Uterus (tissue), 4 donors: ENCODE results near the gene PEG3. TPM values are rescaled to one million over a fixed set of nuclear protein-coding genes. Genes with fewer than 3 reads are reported as not detected.

ENCODE experiments used
- DNase-seq, 2 donors: peaks; one replicate each; pipeline ENCODE4 v3.0.0-alpha.2; 2019 to 2020
- H3K27ac ChIP-seq, 2 donors: fragments of 200-600 bp; sonication (generic); 1 replicate in 1 of 2; 2 replicates in 1 of 2; pipeline ENCODE4 v1.5.1; 2016 to 2018
- H3K27me3 ChIP-seq, 2 donors: fragments of 200-600 bp; sonication (generic); one replicate each; pipeline ENCODE4 v1.5.1; 2018 to 2019; ENCODE audit warnings: control low read depth in 1 of 2
- H3K36me3 ChIP-seq, 2 donors: fragments of 200-600 bp; sonication (generic); one replicate each; pipeline ENCODE4 v1.5.1; 2019; ENCODE audit warnings: control low read depth in 1 of 2
- H3K4me1 ChIP-seq, 2 donors: fragments of 200-600 bp; sonication (generic); one replicate each; pipeline ENCODE4 v1.5.1; 2018 to 2019; ENCODE audit warnings: control low read depth in 1 of 2
- H3K4me3 ChIP-seq, 2 donors: fragments of 200-600 bp; sonication (generic); 1 replicate in 1 of 2; 2 replicates in 1 of 2; pipeline ENCODE4 v1.5.1; 2018 to 2019; ENCODE audit warnings: mild to moderate bottlenecking in 1 of 2
- H3K9me3 ChIP-seq, 2 donors: fragments of 200-600 bp; sonication (generic); one replicate each; pipeline ENCODE4 v1.5.1; 2019; ENCODE audit warnings: control low read depth in 1 of 2
- POLR2A ChIP-seq, 2 donors: fragments of 450-650 bp; IDR thresholded peaks; one replicate each; pipeline ENCODE4 v1.6.1; 2016; ENCODE audit warnings: antibody characterized with exemption in 2 of 2, mild to moderate bottlenecking in 1 of 2, moderate library complexity in 1 of 2
- intact Hi-C: fragments of 100-400 bp; cut with DNase I; formaldehyde crosslinking; loops from one replicate; pipeline ENCODE4 v1.15.1; 2023; ENCODE audit warnings: low total_unique reads
- total RNA-seq, 4 donors: library from RNA; depleted of rRNA in 3 of 4; stranded (reverse); fragments of >200 nt in 3 of 4; gene quantifications; one replicate each; pipeline versions ENCODE4 v1.1.0 to v1.2.4, GENCODE V29; 2014 to 2023
- TF ChIP-seq, protein P1 (sequence below), 4 experiments: fragments of 200-600 bp in 2 of 4; fragments of 450-650 bp in 2 of 4; sonication (generic) in 2 of 4; IDR thresholded peaks; one replicate each; pipeline ENCODE4 v1.5.1; 2016 to 2019; ENCODE audit warnings: antibody characterized with exemption in 4 of 4, mild to moderate bottlenecking in 2 of 4, moderate library complexity in 1 of 4
- donor health status: DM: yes; HTN: yes; CAD: no.

The PEG3 gene
- total RNA-seq, 4 donors from 2014 or later, result 10.0 to 301 (median 42.1) TPM

DNA sequence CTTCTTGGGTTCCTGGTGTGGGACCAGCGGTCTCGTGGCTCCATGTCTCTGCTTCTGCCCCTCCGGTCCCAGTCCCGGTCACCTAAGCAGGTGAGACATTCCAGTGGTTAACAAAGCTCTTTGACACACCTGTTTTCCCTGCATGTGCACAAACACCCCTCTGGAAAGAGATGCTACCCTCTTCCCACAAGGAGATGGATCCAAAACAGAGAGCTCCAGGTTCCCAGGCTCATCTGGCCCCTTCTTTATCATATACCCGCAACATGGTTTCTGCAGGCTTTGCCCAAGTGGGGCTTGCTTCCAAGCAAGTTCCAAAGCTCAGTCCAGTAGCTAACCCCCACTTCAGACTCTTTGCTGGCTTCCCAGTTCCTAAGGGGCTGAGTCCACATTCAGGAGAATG, 17.8 kb downstream of the PEG3 start:
- H3K27ac ChIP-seq, result no peak overlapping the region
- H3K27me3 ChIP-seq, result no peaks in the 10 kb centered on the region
- H3K4me1 ChIP-seq, result no peaks in the 10 kb centered on the region
- H3K4me3 ChIP-seq, result no peak overlapping the region
- DNase-seq, result no peak
- TF ChIP-seq POLR2A (IDR thresholded peaks at IDR 0.05), result no peak
- TF ChIP-seq, protein P1, sequence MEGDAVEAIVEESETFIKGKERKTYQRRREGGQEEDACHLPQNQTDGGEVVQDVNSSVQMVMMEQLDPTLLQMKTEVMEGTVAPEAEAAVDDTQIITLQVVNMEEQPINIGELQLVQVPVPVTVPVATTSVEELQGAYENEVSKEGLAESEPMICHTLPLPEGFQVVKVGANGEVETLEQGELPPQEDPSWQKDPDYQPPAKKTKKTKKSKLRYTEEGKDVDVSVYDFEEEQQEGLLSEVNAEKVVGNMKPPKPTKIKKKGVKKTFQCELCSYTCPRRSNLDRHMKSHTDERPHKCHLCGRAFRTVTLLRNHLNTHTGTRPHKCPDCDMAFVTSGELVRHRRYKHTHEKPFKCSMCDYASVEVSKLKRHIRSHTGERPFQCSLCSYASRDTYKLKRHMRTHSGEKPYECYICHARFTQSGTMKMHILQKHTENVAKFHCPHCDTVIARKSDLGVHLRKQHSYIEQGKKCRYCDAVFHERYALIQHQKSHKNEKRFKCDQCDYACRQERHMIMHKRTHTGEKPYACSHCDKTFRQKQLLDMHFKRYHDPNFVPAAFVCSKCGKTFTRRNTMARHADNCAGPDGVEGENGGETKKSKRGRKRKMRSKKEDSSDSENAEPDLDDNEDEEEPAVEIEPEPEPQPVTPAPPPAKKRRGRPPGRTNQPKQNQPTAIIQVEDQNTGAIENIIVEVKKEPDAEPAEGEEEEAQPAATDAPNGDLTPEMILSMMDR (IDR thresholded peaks at IDR 0.05), result no peak
- H3K9me3 ChIP-seq, result no peaks in the 10 kb centered on the region
- H3K36me3 ChIP-seq, result no peaks in the 10 kb centered on the region
- intact Hi-C loops, result no loop called here

DNA sequence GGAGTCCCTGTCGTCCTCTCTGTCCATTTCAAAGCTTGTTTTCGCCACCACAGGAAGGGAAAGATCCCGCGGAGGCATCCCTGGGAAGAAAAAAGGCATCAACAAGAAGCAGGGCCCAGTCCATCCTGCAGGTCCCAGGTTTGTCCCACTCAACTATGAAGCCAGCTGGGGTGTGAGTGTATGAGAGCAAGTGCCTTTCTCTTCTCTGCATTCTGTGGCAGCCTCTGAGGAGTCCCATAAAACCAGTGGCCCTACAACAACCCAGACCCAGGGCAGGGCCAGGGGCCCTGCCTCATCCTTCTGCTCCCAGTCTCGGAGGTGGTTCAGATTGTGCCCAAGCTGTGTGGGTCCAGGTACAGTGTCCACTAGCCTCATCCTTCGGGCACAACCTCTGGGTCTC, 18.9 kb downstream of the PEG3 start:
- Histone ChIP-seq H3K36me3 (no peaks in the 10 kb centered on the region), H3K9me3 (no peaks in the 10 kb centered on the region), H3K4me3 (no peak overlapping the region), H3K27ac (no peak overlapping the region), H3K4me1 (no peaks in the 10 kb centered on the region), H3K27me3 (no peaks in the 10 kb centered on the region)
- DNase-seq, result no peak
- TF ChIP-seq, protein P1 (IDR thresholded peaks at IDR 0.05), result no peak
- TF ChIP-seq POLR2A (IDR thresholded peaks at IDR 0.05), result no peak
- intact Hi-C loops, result no loop called here

DNA sequence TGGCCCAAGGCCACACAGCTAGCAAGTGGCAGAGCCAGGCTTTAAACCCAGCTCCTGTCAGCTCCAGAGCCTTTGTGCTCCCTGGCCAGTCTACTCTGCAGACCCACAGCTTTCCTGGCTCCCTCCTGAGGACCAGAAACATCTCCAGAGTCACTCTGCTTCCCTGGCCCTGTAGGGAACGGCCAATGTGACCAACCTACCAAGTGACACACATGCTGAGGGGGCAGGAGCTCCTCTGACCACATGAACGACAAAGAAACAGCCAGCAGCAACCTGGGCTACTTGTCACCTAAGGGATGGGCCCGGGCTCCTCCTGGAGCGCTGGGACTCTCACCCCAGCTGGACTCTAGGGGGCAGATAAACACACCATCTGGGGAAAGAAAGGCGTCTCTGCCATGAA, 19.3 kb downstream of the PEG3 start:
- TF ChIP-seq, protein P1 (IDR thresholded peaks at IDR 0.05), result no peak
- no peak for TF ChIP-seq POLR2A (IDR thresholded peaks at IDR 0.05)
- Histone ChIP-seq H3K9me3 (no peaks in the 10 kb centered on the region), H3K36me3 (no peaks in the 10 kb centered on the region), H3K27ac (no peak overlapping the region), H3K4me1 (no peaks in the 10 kb centered on the region), H3K27me3 (no peaks in the 10 kb centered on the region), H3K4me3 (no peak overlapping the region)
- intact Hi-C loops, result no loop called here
- DNase-seq, result no peak

DNA sequence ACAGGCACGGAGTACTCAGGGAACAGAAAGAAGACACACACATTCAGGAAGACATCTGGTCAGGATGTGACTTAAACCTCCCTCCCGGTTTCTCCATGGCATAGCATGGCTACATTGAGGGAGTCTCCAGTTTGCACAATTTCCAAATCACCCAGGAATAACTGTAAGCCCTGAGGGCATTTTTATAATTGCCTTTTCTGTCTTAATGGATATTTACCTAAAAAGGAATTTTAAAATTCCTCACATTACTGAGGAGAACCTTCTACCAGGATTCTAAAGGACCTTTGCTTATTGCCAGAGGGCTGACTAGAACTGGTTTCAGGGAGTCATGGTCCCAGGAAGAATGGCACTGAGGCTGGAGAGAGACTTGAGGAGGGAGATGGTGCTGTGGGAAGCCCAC, 21.4 kb downstream of the PEG3 start:
- Histone ChIP-seq H3K27me3 (no peaks in the 10 kb centered on the region), H3K36me3 (no peaks in the 10 kb centered on the region), H3K4me3 (no peak overlapping the region), H3K4me1 (no peaks in the 10 kb centered on the region), H3K9me3 (no peaks in the 10 kb centered on the region), H3K27ac (no peak overlapping the region)
- no peak for DNase-seq
- intact Hi-C loops, result no loop called here
- no peak for TF ChIP-seq POLR2A (IDR thresholded peaks at IDR 0.05)
- TF ChIP-seq, protein P1 (IDR thresholded peaks at IDR 0.05), result no peak

DNA sequence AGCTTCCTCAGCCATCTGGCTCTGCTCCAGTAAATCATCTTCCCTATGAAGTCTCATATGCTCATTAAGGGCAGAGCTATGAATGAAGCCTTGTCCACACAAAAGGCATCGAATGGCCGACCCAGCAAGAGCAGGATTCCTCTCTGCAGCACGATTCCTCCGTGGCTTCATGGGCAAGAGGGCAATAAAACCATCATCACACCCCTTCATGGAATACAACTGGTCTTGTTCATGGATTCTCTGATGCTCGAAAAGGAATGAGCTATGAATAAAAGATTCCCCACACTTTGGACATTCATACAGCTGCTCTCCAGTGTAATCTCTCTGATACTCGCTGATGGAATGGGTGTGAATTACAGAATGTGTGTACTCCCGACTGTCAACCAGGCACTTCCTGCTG, 25.9 kb downstream of the PEG3 start:
- no peak for DNase-seq
- TF ChIP-seq, protein P1 (IDR thresholded peaks at IDR 0.05), result no peak
- no peak for TF ChIP-seq POLR2A (IDR thresholded peaks at IDR 0.05)
- Histone ChIP-seq H3K9me3 (no peaks in the 10 kb centered on the region), H3K36me3 (no peaks in the 10 kb centered on the region), H3K4me3 (no peak overlapping the region), H3K27me3 (no peaks in the 10 kb centered on the region), H3K27ac (no peak overlapping the region), H3K4me1 (no peaks in the 10 kb centered on the region)
- intact Hi-C loops, result no loop called here
